Measurements from ENCODE around the gene TMEM200B.
"Not testable (repeated sequence)": the region's sequence is repeated elsewhere in the genome, so short reads cannot be mapped to it uniquely, and the experiment has no call there.

TMEM200B gene

GRCh38 chr1:29123887-29124365 is at the start of gene TMEM200B:
TMEM200B (minus strand) TSS chr1:29123903; CDS start chr1:29121828, 2,075 bp downstream.
- FAIRE-seq (no peak), DNase-seq (ENCODE audit: extremely low spot score, insufficient read length, low read depth) (no peak)

GRCh38 chr1:29172415-29172939 is 48.8 kb upstream of the TMEM200B start:
- no peak for FAIRE-seq
- no peak for DNase-seq (ENCODE audit: extremely low spot score, insufficient read length, low read depth)

GRCh38 chr1:29171521-29171920 is 47.8 kb upstream of the TMEM200B start:
- DNase-seq (ENCODE audit: extremely low spot score, insufficient read length, low read depth) (no peak), FAIRE-seq (peak; percentile 64)

- FAIRE-seq (no peak), DNase-seq (ENCODE audit: extremely low spot score, insufficient read length, low read depth) (no peak)
These were observed 47.4 kb upstream of the TMEM200B start for GRCh38 chr1:29171089-29171488.

GRCh38 chr1:29169976-29170375 is 46.3 kb upstream of the TMEM200B start:
- FAIRE-seq = no peak
- DNase-seq (ENCODE audit: extremely low spot score, insufficient read length, low read depth) = no peak

- no peak for FAIRE-seq
- no peak for DNase-seq (ENCODE audit: extremely low spot score, insufficient read length, low read depth)
These were observed 44.2 kb upstream of the TMEM200B start for GRCh38 chr1:29167904-29168303.

- no peak for DNase-seq (ENCODE audit: extremely low spot score, insufficient read length, low read depth)
- FAIRE-seq = no peak
These were observed 42.7 kb upstream of the TMEM200B start for GRCh38 chr1:29166291-29166878.

- FAIRE-seq (no peak), DNase-seq (ENCODE audit: extremely low spot score, insufficient read length, low read depth) (no peak)
These were observed 40.9 kb upstream of the TMEM200B start for GRCh38 chr1:29164588-29164987.

- DNase-seq (ENCODE audit: extremely low spot score, insufficient read length, low read depth) (no peak), FAIRE-seq (no peak)
These were observed 38.9 kb upstream of the TMEM200B start for GRCh38 chr1:29162476-29163138.

GRCh38 chr1:29162025-29162424 is 38.3 kb upstream of the TMEM200B start:
- FAIRE-seq (no peak), DNase-seq (ENCODE audit: extremely low spot score, insufficient read length, low read depth) (no peak)

GRCh38 chr1:29159773-29160172 is 36.1 kb upstream of the TMEM200B start:
- DNase-seq (ENCODE audit: extremely low spot score, insufficient read length, low read depth) (no peak), FAIRE-seq (no peak)

GRCh38 chr1:29157269-29157601 is 33.5 kb upstream of the TMEM200B start:
- DNase-seq (ENCODE audit: extremely low spot score, insufficient read length, low read depth) (no peak), FAIRE-seq (no peak)

- DNase-seq (ENCODE audit: extremely low spot score, insufficient read length, low read depth) = no peak
- no peak for FAIRE-seq
These were observed 33.0 kb upstream of the TMEM200B start for GRCh38 chr1:29156543-29157268.

GRCh38 chr1:29152046-29152805 is 28.5 kb upstream of the TMEM200B start:
- FAIRE-seq (no peak), DNase-seq (ENCODE audit: extremely low spot score, insufficient read length, low read depth) (no peak)

GRCh38 chr1:29150346-29150745 is 26.6 kb upstream of the TMEM200B start:
- FAIRE-seq; DNase-seq (ENCODE audit: extremely low spot score, insufficient read length, low read depth): not testable (repeated sequence)

GRCh38 chr1:29148656-29149491 is 25.2 kb upstream of the TMEM200B start:
- FAIRE-seq = no peak
- no peak for DNase-seq (ENCODE audit: extremely low spot score, insufficient read length, low read depth)

- DNase-seq (ENCODE audit: extremely low spot score, insufficient read length, low read depth) (no peak), FAIRE-seq (no peak)
These were observed 22.2 kb upstream of the TMEM200B start for GRCh38 chr1:29145739-29146437.

GRCh38 chr1:29144178-29144577 is 20.5 kb upstream of the TMEM200B start:
- FAIRE-seq = no peak

GRCh38 chr1:29142714-29143113 is 19.0 kb upstream of the TMEM200B start:
- FAIRE-seq = no peak

More at GRCh38 chr1:29144178-29144577, 20.5 kb upstream of the TMEM200B start:
- DNase-seq (ENCODE audit: extremely low spot score, insufficient read length, low read depth) = no peak

More at GRCh38 chr1:29142714-29143113, 19.0 kb upstream of the TMEM200B start:
- DNase-seq (ENCODE audit: extremely low spot score, insufficient read length, low read depth) = no peak

Data from GM18507 (cell line).